Hepatocyte (in vitro differentiated cells): ENCODE measurements around the gene SPRN. TPM values are rescaled to one million over a fixed set of nuclear protein-coding genes. Genes with fewer than 3 reads are reported as not detected.

ENCODE experiments used
- DNase-seq: peaks from one replicate; pipeline ENCODE4 v3.0.0-alpha.2; 2016; ENCODE audit warnings: low spot score
- H2AFZ ChIP-seq: fragments of 200-600 bp; sonication (generic); 2 replicates; pipeline ENCODE4 v1.6.0; 2016; ENCODE audit warnings: antibody characterized with exemption, mild to moderate bottlenecking
- H3K27ac ChIP-seq: fragments of 200-600 bp; sonication (generic); 2 replicates; pipeline ENCODE4 v1.5.1; 2016; ENCODE audit warnings: mild to moderate bottlenecking
- H3K27me3 ChIP-seq: fragments of 200-600 bp; sonication (generic); 2 replicates; pipeline ENCODE4 v1.6.1; 2016
- H3K36me3 ChIP-seq: fragments of 200-600 bp; sonication (generic); replicated peaks from 2 replicates; pipeline ENCODE4 v1.5.1; 2016; ENCODE audit warnings: low read depth; ENCODE audit not compliant: insufficient read depth
- H3K4me1 ChIP-seq: fragments of 200-600 bp; sonication (generic); 2 replicates; pipeline ENCODE4 v1.5.1; 2016; ENCODE audit warnings: mild to moderate bottlenecking, moderate library complexity; ENCODE audit not compliant: insufficient read depth
- H3K4me2 ChIP-seq: fragments of 200-600 bp; sonication (generic); 2 replicates; pipeline ENCODE4 v1.6.0; 2016
- H3K4me3 ChIP-seq: fragments of 200-600 bp; sonication (generic); 2 replicates; pipeline ENCODE4 v1.5.1; 2016; ENCODE audit warnings: mild to moderate bottlenecking
- H3K79me2 ChIP-seq: fragments of 200-600 bp; sonication (generic); 2 replicates; pipeline ENCODE4 v1.6.0; 2017; ENCODE audit warnings: mild to moderate bottlenecking
- H3K9me2 ChIP-seq: fragments of 200-600 bp; sonication (generic); replicated peaks from 2 replicates; pipeline ENCODE4 v1.6.0; 2017; ENCODE audit warnings: mild to moderate bottlenecking; ENCODE audit not compliant: insufficient read depth
- H3K9me3 ChIP-seq: fragments of 200-600 bp; sonication (generic); 2 replicates; pipeline ENCODE4 v1.5.1; 2016; ENCODE audit warnings: low read depth, mild to moderate bottlenecking
- H4K20me1 ChIP-seq: fragments of 200-600 bp; sonication (generic); 2 replicates; pipeline ENCODE4 v1.6.0; 2016; ENCODE audit warnings: mild to moderate bottlenecking; ENCODE audit not compliant: insufficient read depth, poor library complexity, severe bottlenecking
- CTCF ChIP-seq: fragments of 200-600 bp; sonication (generic); IDR thresholded peaks from 2 replicates; pipeline ENCODE4 v1.5.1; 2016; ENCODE audit warnings: antibody characterized with exemption, mild to moderate bottlenecking; ENCODE audit not compliant: poor library complexity
- EZH2 ChIP-seq: fragments of 200-600 bp; sonication (generic); IDR thresholded peaks from 2 replicates; pipeline ENCODE4 v1.6.1; 2016; ENCODE audit warnings: antibody characterized with exemption, mild to moderate bottlenecking, borderline replicate concordance
- EZH2phosphoT487 ChIP-seq: fragments of 200-600 bp; sonication (generic); IDR thresholded peaks from one replicate; pipeline ENCODE4 v1.6.1; 2018; ENCODE audit warnings: antibody characterized with exemption, mild to moderate bottlenecking, low read depth, moderate library complexity; ENCODE audit not compliant: unreplicated experiment, severe bottlenecking
- whole genome bisulfite sequencing: methylation state at CpG from one replicate; pipeline ENCODE4 v1.1.6; 2016; ENCODE audit warnings: low lambda C conversion rate; ENCODE audit errors: missing lambda C conversion rate; 5-methylcytosine and 5-hydroxymethylcytosine counted together
- polyA plus RNA-seq: library from polyadenylated mRNA; unstranded; fragments of >200 nt; fragmentation: Nextera tagmentation; extraction: Ambion mirVana; gene quantifications from 2 replicates; pipeline ENCODE4 v1.2.1, GENCODE V29; 2016
- total RNA-seq: library from RNA; depleted of rRNA; stranded (reverse); fragments of >200 nt; gene quantifications from 2 replicates; pipeline ENCODE4 v1.2.3, GENCODE V29; 2014

Gene SPRN
- total and polyA plus RNA-seq, 2 experiments from 2014 or later, result 0.97 to 2.7 TPM

DNA sequence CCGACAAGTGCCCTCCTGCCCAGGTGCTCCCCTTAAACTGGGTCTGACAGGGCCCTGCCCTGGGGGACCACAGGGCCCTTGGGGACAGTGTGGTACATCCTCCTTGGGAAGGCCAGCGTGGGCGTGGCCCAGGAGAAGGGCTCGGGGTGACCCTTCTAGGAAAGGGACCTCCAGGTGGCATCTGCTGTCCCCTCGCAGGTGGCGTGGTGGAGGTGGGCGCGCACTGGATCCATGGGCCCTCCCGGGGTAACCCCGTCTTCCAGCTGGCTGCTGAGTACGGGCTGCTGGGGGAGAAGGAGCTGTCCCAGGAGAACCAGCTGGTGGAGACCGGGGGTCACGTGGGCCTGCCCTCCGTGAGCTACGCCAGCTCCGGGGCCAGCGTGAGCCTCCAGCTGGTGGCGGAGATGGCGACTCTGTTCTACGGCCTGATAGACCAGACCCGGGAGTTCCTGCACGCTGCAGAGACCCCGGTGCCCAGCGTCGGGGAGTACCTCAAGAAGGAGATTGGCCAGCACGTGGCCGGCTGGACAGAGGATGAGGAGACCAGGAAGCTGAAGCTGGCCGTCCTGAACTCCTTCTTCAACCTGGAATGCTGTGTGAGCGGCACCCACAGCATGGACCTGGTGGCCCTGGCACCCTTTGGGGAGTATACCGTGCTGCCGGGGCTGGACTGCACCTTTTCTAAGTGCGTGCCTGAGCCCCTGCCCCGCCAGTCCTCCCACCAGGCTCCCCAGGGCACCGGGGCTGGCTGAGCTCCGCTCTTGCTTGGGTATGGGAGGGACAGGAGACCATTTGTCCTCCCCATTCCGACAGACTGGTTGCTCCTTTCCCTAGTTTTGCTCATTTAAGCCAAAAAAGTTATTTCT is 44.4 kb downstream of the SPRN start:
- Histone ChIP-seq H3K4me1 (peaks cover 13% of the 10 kb centered on the region), H2AFZ (peak overlapping the region; percentile 99), H4K20me1 (no peaks in the 10 kb centered on the region), H3K4me3 (peak overlapping the region; percentile 98), H3K27ac (peak overlapping the region; percentile 84), H3K9me2 (no peaks in the 10 kb centered on the region), H3K9me3 (no peaks in the 10 kb centered on the region), H3K27me3 (no peaks in the 10 kb centered on the region), H3K79me2 (peaks cover 9% of the 10 kb centered on the region), H3K4me2 (peak overlapping the region; percentile 95), H3K36me3 (no peaks in the 10 kb centered on the region)
- WGBS, result 94% methylated on average over 31 of the region's 36 CpGs
- TF ChIP-seq CTCF (no peak), EZH2 (no peak), EZH2phosphoT487 (no peak)
- no peak for DNase-seq

DNA sequence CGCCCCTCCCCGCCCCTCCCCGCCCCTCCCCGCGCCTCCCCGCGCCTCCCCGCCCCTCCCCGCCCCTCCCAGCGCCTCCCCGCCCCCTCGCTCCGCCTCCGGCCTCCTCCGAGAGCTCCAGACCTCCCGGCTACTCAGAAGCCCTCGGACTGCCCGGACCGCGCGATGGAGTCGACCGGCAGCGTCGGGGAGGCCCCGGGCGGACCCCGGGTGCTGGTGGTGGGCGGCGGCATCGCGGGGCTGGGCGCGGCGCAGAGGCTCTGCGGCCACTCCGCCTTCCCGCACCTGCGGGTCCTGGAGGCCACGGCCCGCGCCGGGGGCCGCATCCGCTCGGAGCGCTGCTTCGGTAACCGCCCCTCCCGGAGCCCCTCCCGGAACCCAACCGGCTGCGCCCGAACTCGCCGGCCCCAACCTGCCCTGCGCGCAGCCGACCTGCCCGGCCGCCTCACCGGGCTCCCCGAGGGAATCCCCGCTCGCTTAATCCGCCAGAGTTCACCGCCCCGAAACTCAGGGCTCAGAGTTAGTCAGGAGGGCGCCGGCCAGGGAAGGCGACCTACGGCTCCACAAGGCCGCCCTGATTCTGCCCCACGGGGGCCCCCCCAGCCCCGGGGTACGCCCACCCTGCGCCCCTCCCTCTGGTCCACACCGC is 45.1 kb downstream of the SPRN start, which contains the start of gene PAOX:
TSS of gene PAOX (plus strand) at position 111 of the 649 bp plus-strand sequence. CDS start at position 166, 55 bp downstream.
- Histone ChIP-seq H3K27me3 (no peaks in the 10 kb centered on the region), H3K4me2 (peak within 1 kb of the TSS; percentile 100), H4K20me1 (no peaks in the 10 kb centered on the region), H2AFZ (peak within 1 kb of the TSS; percentile 100), H3K27ac (peak within 1 kb of the TSS; percentile 99), H3K9me3 (no peaks in the 10 kb centered on the region), H3K4me3 (peak within 1 kb of the TSS; percentile 98), H3K4me1 (peaks cover 13% of the 10 kb centered on the region), H3K36me3 (no peaks in the 10 kb centered on the region), H3K9me2 (no peaks in the 10 kb centered on the region), H3K79me2 (peaks cover 9% of the 10 kb centered on the region)
- TF ChIP-seq CTCF (no peak), EZH2 (no peak), EZH2phosphoT487 (no peak)
- DNase-seq, result peak; percentile 87
- 2% methylated on average over 16 of the region's 78 CpGs for WGBS

GRCh38 chr10:133378251-133379096 is 46.0 kb downstream of the SPRN start:
- Histone ChIP-seq H3K36me3 (no peaks in the 10 kb centered on the region), H3K27ac (peak overlapping the region; percentile 99), H3K4me3 (peak overlapping the region; percentile 77), H3K4me1 (peaks cover 13% of the 10 kb centered on the region), H3K9me3 (no peaks in the 10 kb centered on the region), H2AFZ (peak overlapping the region; percentile 100), H3K27me3 (no peaks in the 10 kb centered on the region), H4K20me1 (no peaks in the 10 kb centered on the region), H3K4me2 (peak overlapping the region; percentile 100), H3K79me2 (peaks cover 9% of the 10 kb centered on the region), H3K9me2 (no peaks in the 10 kb centered on the region)
- TF ChIP-seq EZH2 (no peak), EZH2phosphoT487 (no peak), CTCF (no peak)
- WGBS, result 1% methylated on average over 51 of the region's 90 CpGs
- DNase-seq, result peak; percentile 86
